ENCODE measurements around the gene LRP3.

- TF ChIP-seq EP300 (IDR thresholded peaks at IDR 0.05) (no peak), CTCF (IDR thresholded peaks at IDR 0.05) (peak; percentile 48 to 72 (median 69)), POLR2A (IDR thresholded peaks at IDR 0.05) (no peak)
Measured at GRCh38 chr19:33235269-33235995, 41.3 kb downstream of the LRP3 start.

Measured in ovary (tissue), 3 donors.